Measurements from ENCODE around the gene PABPC1L.

PABPC1L gene

DNA sequence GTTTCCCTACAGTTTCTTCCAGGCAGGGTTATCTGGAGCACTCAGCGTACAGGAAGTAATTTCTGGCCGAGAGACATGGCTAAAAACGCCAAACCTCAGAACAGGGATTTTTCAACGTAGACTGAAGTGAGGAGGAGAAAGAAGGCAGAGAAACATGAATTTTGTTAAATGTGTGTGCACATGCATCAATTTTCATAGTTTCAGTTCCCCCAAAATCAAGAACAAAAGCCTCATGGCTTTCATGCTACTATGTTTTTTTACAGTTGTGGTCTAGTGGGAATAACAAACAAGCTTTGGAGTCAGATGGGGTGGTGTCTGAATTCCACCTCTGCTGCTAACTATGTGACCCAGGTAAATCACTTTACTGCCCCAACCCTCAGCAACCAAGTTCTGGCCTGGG is 45.4 kb downstream of the PABPC1L start:
- Histone ChIP-seq H3K4me2 (ENCODE audit: low read length) (peak overlapping the region; percentile 49), H3K27me3 (ENCODE audit: control insufficient read depth, low read length) (no peaks in the 10 kb centered on the region), H3K4me3 (ENCODE audit: low read length) (peak overlapping the region; percentile 18; the same call in 1 of the 2 replicates), H3K9me3 (ENCODE audit: control insufficient read depth, insufficient read depth, low read length) (no peaks in the 10 kb centered on the region), H3K36me3 (ENCODE audit: control insufficient read depth, low read length) (peaks cover 96% of the 10 kb centered on the region), H3K4me1 (ENCODE audit: control insufficient read depth, low read length) (peaks cover 45% of the 10 kb centered on the region), H3K9me2 (replicated peaks; ENCODE audit: control insufficient read depth, low read length) (no peaks in the 10 kb centered on the region), H3K79me2 (ENCODE audit: control insufficient read depth, low read length) (peaks cover 56% of the 10 kb centered on the region), H3K27ac (ENCODE audit: low read depth, low read length) (peak overlapping the region; percentile 54), H3F3A (ENCODE audit: control insufficient read depth, insufficient read depth) (no peaks in the 10 kb centered on the region), H4K20me1 (ENCODE audit: control insufficient read depth, insufficient read depth, low read depth, low read length) (peaks cover 13% of the 10 kb centered on the region)
- TF ChIP-seq EZH2phosphoT487 (IDR thresholded peaks at IDR 0.05; ENCODE audit: borderline replicate concordance, low read length), result no peak
- TF ChIP-seq, protein P1, sequence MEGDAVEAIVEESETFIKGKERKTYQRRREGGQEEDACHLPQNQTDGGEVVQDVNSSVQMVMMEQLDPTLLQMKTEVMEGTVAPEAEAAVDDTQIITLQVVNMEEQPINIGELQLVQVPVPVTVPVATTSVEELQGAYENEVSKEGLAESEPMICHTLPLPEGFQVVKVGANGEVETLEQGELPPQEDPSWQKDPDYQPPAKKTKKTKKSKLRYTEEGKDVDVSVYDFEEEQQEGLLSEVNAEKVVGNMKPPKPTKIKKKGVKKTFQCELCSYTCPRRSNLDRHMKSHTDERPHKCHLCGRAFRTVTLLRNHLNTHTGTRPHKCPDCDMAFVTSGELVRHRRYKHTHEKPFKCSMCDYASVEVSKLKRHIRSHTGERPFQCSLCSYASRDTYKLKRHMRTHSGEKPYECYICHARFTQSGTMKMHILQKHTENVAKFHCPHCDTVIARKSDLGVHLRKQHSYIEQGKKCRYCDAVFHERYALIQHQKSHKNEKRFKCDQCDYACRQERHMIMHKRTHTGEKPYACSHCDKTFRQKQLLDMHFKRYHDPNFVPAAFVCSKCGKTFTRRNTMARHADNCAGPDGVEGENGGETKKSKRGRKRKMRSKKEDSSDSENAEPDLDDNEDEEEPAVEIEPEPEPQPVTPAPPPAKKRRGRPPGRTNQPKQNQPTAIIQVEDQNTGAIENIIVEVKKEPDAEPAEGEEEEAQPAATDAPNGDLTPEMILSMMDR (IDR thresholded peaks at IDR 0.05; ENCODE audit: low read depth, low read length, poor library complexity, severe bottlenecking), result no peak

DNA sequence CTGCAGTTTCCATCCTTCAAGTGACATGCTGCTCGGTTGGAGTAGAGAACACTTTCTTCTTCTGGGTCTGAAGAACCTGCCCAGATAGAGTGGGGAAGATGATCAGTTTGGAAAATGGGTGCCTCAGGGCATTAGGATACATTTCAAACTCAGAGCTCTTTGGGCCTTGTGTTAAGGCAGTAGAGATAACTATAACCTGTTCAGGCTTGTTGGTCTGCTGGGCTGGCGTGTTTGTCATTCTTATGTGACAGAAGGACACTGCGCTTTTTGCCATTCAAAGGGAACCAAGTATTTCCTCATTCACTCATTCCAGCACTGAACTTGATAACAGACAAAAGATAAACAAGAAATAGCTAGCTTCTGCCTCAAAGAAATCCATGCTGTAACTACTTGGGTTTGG is 46.5 kb downstream of the PABPC1L start:
- Histone ChIP-seq H3K9me2 (replicated peaks; ENCODE audit: control insufficient read depth, low read length) (no peaks in the 10 kb centered on the region), H3K36me3 (ENCODE audit: control insufficient read depth, low read length) (peaks cover 85% of the 10 kb centered on the region), H3K4me1 (ENCODE audit: control insufficient read depth, low read length) (peaks cover 56% of the 10 kb centered on the region), H4K20me1 (ENCODE audit: control insufficient read depth, insufficient read depth, low read depth, low read length) (peaks cover 13% of the 10 kb centered on the region), H3K27me3 (ENCODE audit: control insufficient read depth, low read length) (no peaks in the 10 kb centered on the region), H3K9me3 (ENCODE audit: control insufficient read depth, insufficient read depth, low read length) (no peaks in the 10 kb centered on the region), H3K27ac (ENCODE audit: low read depth, low read length) (no peak overlapping the region), H3F3A (ENCODE audit: control insufficient read depth, insufficient read depth) (0 out of 2 replicates have a peak, but pooled peaks cover 2% of the 10 kb centered on the region), H3K79me2 (ENCODE audit: control insufficient read depth, low read length) (peaks cover 59% of the 10 kb centered on the region), H3K4me3 (ENCODE audit: low read length) (no peak overlapping the region), H3K4me2 (ENCODE audit: low read length) (peak overlapping the region; percentile 49; the same call in 1 of the 2 replicates)
- TF ChIP-seq EZH2phosphoT487 (IDR thresholded peaks at IDR 0.05; ENCODE audit: borderline replicate concordance, low read length), result no peak
- TF ChIP-seq, protein P1 (IDR thresholded peaks at IDR 0.05; ENCODE audit: low read depth, low read length, poor library complexity, severe bottlenecking), result no peak

- no peaks in the 10 kb centered on the region for H3K9me3 ChIP-seq (ENCODE audit: control insufficient read depth, insufficient read depth, low read length)
- no peaks in the 10 kb centered on the region for H3K27me3 ChIP-seq (ENCODE audit: control insufficient read depth, low read length)
- H3K4me2 ChIP-seq (ENCODE audit: low read length), result peak overlapping the region; percentile 96
- H3K4me1 ChIP-seq (ENCODE audit: control insufficient read depth, low read length), result peaks cover 64% of the 10 kb centered on the region
- H3K9me2 ChIP-seq (replicated peaks; ENCODE audit: control insufficient read depth, low read length), result no peaks in the 10 kb centered on the region
- no peak for TF ChIP-seq EZH2phosphoT487 (IDR thresholded peaks at IDR 0.05; ENCODE audit: borderline replicate concordance, low read length)
- TF ChIP-seq, protein P1 (IDR thresholded peaks at IDR 0.05; ENCODE audit: low read depth, low read length, poor library complexity, severe bottlenecking), result no peak
- peaks cover 66% of the 10 kb centered on the region for H3K36me3 ChIP-seq (ENCODE audit: control insufficient read depth, low read length)
- H3K4me3 ChIP-seq (ENCODE audit: low read length), result peak overlapping the region; percentile 87
- peaks cover 13% of the 10 kb centered on the region for H4K20me1 ChIP-seq (ENCODE audit: control insufficient read depth, insufficient read depth, low read depth, low read length)
- 0 out of 2 replicates have a peak, but pooled peaks cover 2% of the 10 kb centered on the region for H3F3A ChIP-seq (ENCODE audit: control insufficient read depth, insufficient read depth)
- peaks cover 59% of the 10 kb centered on the region for H3K79me2 ChIP-seq (ENCODE audit: control insufficient read depth, low read length)
- no peak overlapping the region for H3K27ac ChIP-seq (ENCODE audit: low read depth, low read length)
These were observed 48.4 kb downstream of the PABPC1L start for GRCh38 chr20:44958276-44958675.

Data from DOHH2 (cell line).